Testis (tissue), 3 donors: ENCODE data around the gene PYURF. TPM values are rescaled to one million over a fixed set of nuclear protein-coding genes. Genes with fewer than 3 reads are reported as not detected.

Source experiments
- DNase-seq: peaks from one replicate; pipeline ENCODE4 v3.0.0-alpha.2; 2019
- H3K27ac ChIP-seq, 2 donors: fragments of 200-600 bp; sonication (generic); one replicate each; pipeline ENCODE4 v1.5.1; 2019
- H3K27me3 ChIP-seq: fragments of 200-600 bp; sonication (generic); one replicate; pipeline ENCODE4 v1.5.1; 2019
- H3K36me3 ChIP-seq: fragments of 200-600 bp; sonication (generic); one replicate; pipeline ENCODE4 v1.5.1; 2017; ENCODE audit warnings: low read depth; ENCODE audit errors: missing control alignments
- H3K4me1 ChIP-seq: fragments of 200-600 bp; sonication (generic); one replicate; pipeline ENCODE4 v1.5.1; 2019
- H3K4me3 ChIP-seq, 2 donors: fragments of 200-600 bp; sonication (generic); one replicate each; pipeline ENCODE4 v1.5.1; 2017 to 2019
- H3K9me3 ChIP-seq: fragments of 200-600 bp; sonication (generic); one replicate; pipeline ENCODE4 v1.5.1; 2017
- CTCF ChIP-seq, 3 experiments: fragments of 450-650 bp in 2 of 3; fragments of 200-600 bp in 1 of 3; sonication (generic) in 1 of 3; IDR thresholded peaks; one replicate each; pipeline ENCODE4 v1.5.1; 2016 to 2019; ENCODE audit warnings: antibody characterized with exemption in 3 of 3, mild to moderate bottlenecking in 2 of 3, moderate library complexity in 1 of 3
- POLR2A ChIP-seq: fragments of 450-650 bp; IDR thresholded peaks from one replicate; pipeline ENCODE4 v1.6.1; 2017; ENCODE audit warnings: antibody characterized with exemption, mild to moderate bottlenecking, moderate library complexity
- WGBS, 2 donors: methylation state at CpG; one replicate each; pipeline ENCODE4 v1.1.5; 2018; 5-methylcytosine and 5-hydroxymethylcytosine counted together
- intact Hi-C: fragments of 100-400 bp; cut with DNase I; formaldehyde crosslinking; loops from one replicate; pipeline ENCODE4 v1.15.1; 2023; ENCODE audit warnings: low total_unique reads
- polyA plus RNA-seq: library from polyadenylated mRNA; stranded (reverse); fragments of 350-450 nt; fragmentation: Illumina TruSeq; extraction: RNeasy Lipid Tissue Mini Kit (QIAGEN cat#74804); gene quantifications from one replicate; pipeline ENCODE4 v1.2.3, GENCODE V29; 2014; ENCODE audit warnings: low read depth, low replicate concordance; ENCODE audit not compliant: insufficient read depth
- total RNA-seq, 2 donors: library from RNA; depleted of rRNA; stranded (reverse); fragments of >200 nt; gene quantifications; one replicate each; pipeline ENCODE4 v1.2.3, GENCODE V29; 2016

The PYURF gene
- total and polyA plus RNA-seq, 3 donors from 2014 or later, result 90.0 to 98.1 (median 92.3) TPM

DNA sequence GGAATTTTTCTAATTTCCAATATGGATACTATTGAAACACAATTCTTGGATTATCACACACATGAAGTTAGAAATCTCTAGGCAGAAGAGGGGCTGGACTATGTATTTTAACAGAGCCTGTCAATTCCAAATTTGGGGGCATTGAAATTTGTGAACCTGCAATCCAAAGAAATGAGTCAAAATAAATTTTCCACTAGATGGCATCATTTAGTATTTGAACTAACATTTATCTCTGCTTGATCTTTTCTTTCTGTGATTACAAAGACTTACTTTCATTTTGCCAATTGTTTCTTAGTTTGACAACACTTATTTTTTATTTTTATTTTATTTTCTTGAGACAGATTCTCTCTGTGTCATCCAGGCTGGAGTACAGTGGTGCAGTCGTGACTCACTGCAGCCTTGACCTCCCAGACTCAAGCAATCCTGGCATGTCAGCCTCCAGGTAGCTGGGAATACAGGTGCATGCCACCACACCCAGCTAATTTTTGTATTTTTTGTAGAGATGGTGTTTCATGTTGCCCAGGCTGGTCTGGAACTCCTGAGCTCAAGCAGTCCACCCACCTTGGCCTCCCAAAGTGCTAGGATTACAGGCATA, 2.7 kb upstream of the PYURF start:
- DNase-seq, result no peak
- H3K27ac ChIP-seq, result no peak overlapping the region
- H3K36me3 ChIP-seq, result no peaks in the 10 kb centered on the region
- no peaks in the 10 kb centered on the region for H3K9me3 ChIP-seq
- 46 to 55% methylated on average over 1 of the region's 1 CpG for WGBS, 2 donors
- no peak for TF ChIP-seq POLR2A
- TF ChIP-seq CTCF (IDR thresholded peaks at IDR 0.05), result peak in 1 of 3 experiments; percentile 35
- intact Hi-C loops, result loop anchor here (5.0 kb wide), 1 partner anchor 136 kb away; no protein-coding TSS in a partner anchor
- no peak overlapping the region for H3K4me3 ChIP-seq
- no peaks in the 10 kb centered on the region for H3K27me3 ChIP-seq
- peaks cover 11% of the 10 kb centered on the region for H3K4me1 ChIP-seq

GRCh38 chr4:88524171-88524570, 595 bp upstream of the PYURF start:
- Histone ChIP-seq H3K36me3 (no peaks in the 10 kb centered on the region), H3K4me3 (peak overlapping the region; percentile 83 to 97), H3K27me3 (no peaks in the 10 kb centered on the region), H3K9me3 (no peaks in the 10 kb centered on the region), H3K27ac (peak overlapping the region; percentile 94 to 97), H3K4me1 (peaks cover 11% of the 10 kb centered on the region)
- WGBS, 2 donors, result 20 to 28% methylated on average over 2 of the region's 2 CpGs
- TF ChIP-seq POLR2A, result no peak
- intact Hi-C loops, result no loop called here
- no peak for DNase-seq

- DNase-seq, result peak; percentile 81
- 0 to 1% methylated on average over 18 to 28 of the region's 28 CpGs for WGBS, 2 donors
- no peaks in the 10 kb centered on the region for H3K36me3 ChIP-seq
- no peaks in the 10 kb centered on the region for H3K27me3 ChIP-seq
- no peaks in the 10 kb centered on the region for H3K9me3 ChIP-seq
- H3K4me3 ChIP-seq, result peak overlapping the region; percentile 83 to 97
- TF ChIP-seq CTCF (IDR thresholded peaks at IDR 0.05) (no peak), POLR2A (no peak)
- peak overlapping the region; percentile 94 to 97 for H3K27ac ChIP-seq
- intact Hi-C loops, result no loop called here
- H3K4me1 ChIP-seq, result peaks cover 11% of the 10 kb centered on the region
Measured at GRCh38 chr4:88522702-88523324, 763 bp downstream of the PYURF start.

DNA sequence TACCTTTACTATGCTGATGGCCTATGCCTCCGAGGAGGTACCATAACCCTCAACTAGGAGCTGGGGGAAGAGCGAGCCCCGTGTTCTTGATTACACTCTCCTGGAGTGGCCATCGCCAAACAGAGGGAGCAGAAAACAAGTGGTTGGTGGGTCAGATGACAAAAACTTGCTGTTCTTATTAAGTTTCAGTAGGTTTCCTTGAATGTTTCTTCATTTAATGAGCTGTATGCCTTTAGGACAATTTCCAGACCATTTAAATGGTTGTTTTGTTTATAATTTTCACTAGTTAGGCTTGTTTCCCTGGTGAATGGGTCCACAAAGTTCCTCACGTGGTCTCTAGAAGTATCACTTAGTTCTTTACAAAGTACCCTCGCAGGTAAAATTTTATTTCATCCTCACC, 4.7 kb downstream of the PYURF start:
- intact Hi-C loops, result loop anchor here (10.0 kb wide), 1 partner anchor 154 kb away; no protein-coding TSS in a partner anchor
- DNase-seq, result no peak
- H3K36me3 ChIP-seq, result no peaks in the 10 kb centered on the region
- no peaks in the 10 kb centered on the region for H3K27me3 ChIP-seq
- TF ChIP-seq POLR2A (no peak), CTCF (IDR thresholded peaks at IDR 0.05) (no peak)
- no peak overlapping the region for H3K4me3 ChIP-seq
- H3K27ac ChIP-seq, result no peak overlapping the region
- H3K4me1 ChIP-seq, result peaks cover 15% of the 10 kb centered on the region
- no peaks in the 10 kb centered on the region for H3K9me3 ChIP-seq
- WGBS, 2 donors, result 87 to 92% methylated on average over 6 of the region's 6 CpGs

- H3K36me3 ChIP-seq, result no peaks in the 10 kb centered on the region
- no peak for DNase-seq
- TF ChIP-seq CTCF (IDR thresholded peaks at IDR 0.05), result no peak
- TF ChIP-seq POLR2A, result no peak
- H3K27me3 ChIP-seq, result no peaks in the 10 kb centered on the region
- H3K4me3 ChIP-seq, result no peak overlapping the region
- intact Hi-C loops, result loop anchor here (10.0 kb wide), 1 partner anchor 153 kb away; no protein-coding TSS in a partner anchor
- no peak overlapping the region for H3K27ac ChIP-seq
- H3K9me3 ChIP-seq, result no peaks in the 10 kb centered on the region
- 68 to 72% methylated on average over 3 of the region's 3 CpGs for WGBS, 2 donors
- H3K4me1 ChIP-seq, result peaks cover 15% of the 10 kb centered on the region
Measured at GRCh38 chr4:88517825-88518224, 5.8 kb downstream of the PYURF start.
